ENCODE data around the gene FAM20C. TPM values are rescaled to one million over a fixed set of nuclear protein-coding genes. Genes with fewer than 3 reads are reported as not detected.

Gene FAM20C
- total and polyA plus RNA-seq, 7 donors = 3.0 to 51.3 (median 21.0) TPM

GRCh38 chr7:278081-278480 is 85.7 kb downstream of the FAM20C start:
- no peak for DNase-seq
- Histone ChIP-seq H3K9me3 (peaks cover 0 to 5% (median 1%) of the 10 kb centered on the region in 4 donors), H3K27ac (no peak overlapping the region), H3K36me3 (no peaks in the 10 kb centered on the region), H3K27me3 (peaks cover 0 to 9% (median 0%) of the 10 kb centered on the region in 3 donors), H3K4me1 (no peaks in the 10 kb centered on the region), H3K4me3 (no peak overlapping the region)
- WGBS, 2 donors = 86 to 94% methylated on average over 5 of the region's 5 CpGs
- intact Hi-C loops (cut with DNase I) = no loop called here
- TF ChIP-seq POLR2AphosphoS5 (IDR thresholded peaks at IDR 0.05) = no peak
- TF ChIP-seq EP300 (IDR thresholded peaks at IDR 0.05) = no peak
- no peak for TF ChIP-seq CTCF (IDR thresholded peaks at IDR 0.05)
- no peak for TF ChIP-seq POLR2A (IDR thresholded peaks at IDR 0.05)

GRCh38 chr7:279821-280220 is 87.5 kb downstream of the FAM20C start:
- H3K36me3 ChIP-seq = no peaks in the 10 kb centered on the region

GRCh38 chr7:280461-280860 is 88.1 kb downstream of the FAM20C start:
- Histone ChIP-seq H3K9me3 (peaks cover 0 to 5% (median 0%) of the 10 kb centered on the region in 4 donors), H3K27ac (no peak overlapping the region), H3K27me3 (peaks cover 0 to 19% (median 0%) of the 10 kb centered on the region in 3 donors), H3K36me3 (no peaks in the 10 kb centered on the region), H3K4me3 (no peak overlapping the region), H3K4me1 (no peaks in the 10 kb centered on the region)
- DNase-seq = no peak
- intact Hi-C loops (cut with DNase I) = no loop called here
- WGBS, 2 donors = 83 to 85% methylated on average over 11 of the region's 11 CpGs
- no peak for TF ChIP-seq POLR2A (IDR thresholded peaks at IDR 0.05)
- no peak for TF ChIP-seq CTCF (IDR thresholded peaks at IDR 0.05)
- TF ChIP-seq EP300 (IDR thresholded peaks at IDR 0.05) = no peak
- TF ChIP-seq POLR2AphosphoS5 (IDR thresholded peaks at IDR 0.05) = no peak

More at GRCh38 chr7:279821-280220, 87.5 kb downstream of the FAM20C start:
- H3K4me1 ChIP-seq = no peaks in the 10 kb centered on the region
- no peak overlapping the region for H3K4me3 ChIP-seq
- TF ChIP-seq CTCF (IDR thresholded peaks at IDR 0.05) (no peak), EP300 (IDR thresholded peaks at IDR 0.05) (no peak), POLR2AphosphoS5 (IDR thresholded peaks at IDR 0.05) (no peak), POLR2A (IDR thresholded peaks at IDR 0.05) (no peak)
- no peak overlapping the region for H3K27ac ChIP-seq
- no peak for DNase-seq
- intact Hi-C loops (cut with DNase I) = no loop called here
- H3K9me3 ChIP-seq = peaks cover 0 to 5% (median 0%) of the 10 kb centered on the region in 4 donors
- peaks cover 0 to 13% (median 0%) of the 10 kb centered on the region in 3 donors for H3K27me3 ChIP-seq
- WGBS, 2 donors = 88 to 90% methylated on average over 10 of the region's 10 CpGs

- TF ChIP-seq CTCF (IDR thresholded peaks at IDR 0.05) (no peak), EP300 (IDR thresholded peaks at IDR 0.05) (no peak), POLR2AphosphoS5 (IDR thresholded peaks at IDR 0.05) (no peak), POLR2A (IDR thresholded peaks at IDR 0.05) (no peak)
- no peak overlapping the region for H3K4me3 ChIP-seq
- intact Hi-C loops (cut with DNase I) = no loop called here
- H3K36me3 ChIP-seq = no peaks in the 10 kb centered on the region
- H3K27me3 ChIP-seq = peaks cover 0 to 31% (median 0%) of the 10 kb centered on the region in 3 donors
- H3K27ac ChIP-seq = no peak overlapping the region
- no peak for DNase-seq
- H3K9me3 ChIP-seq = peaks cover 0 to 5% (median 0%) of the 10 kb centered on the region in 4 donors
- H3K4me1 ChIP-seq = no peaks in the 10 kb centered on the region
- 94 to 96% methylated on average over 8 of the region's 8 CpGs for WGBS, 2 donors
These were observed 89.3 kb downstream of the FAM20C start for GRCh38 chr7:281637-282036.

- WGBS, 2 donors = 97% methylated on average over 25 of the region's 25 CpGs
These were observed 90.2 kb downstream of the FAM20C start for GRCh38 chr7:282621-283020.

More at GRCh38 chr7:282621-283020, 90.2 kb downstream of the FAM20C start:
- no peak for TF ChIP-seq POLR2AphosphoS5 (IDR thresholded peaks at IDR 0.05)
- TF ChIP-seq EP300 (IDR thresholded peaks at IDR 0.05) = no peak
- no peak for TF ChIP-seq CTCF (IDR thresholded peaks at IDR 0.05)
- no peak for TF ChIP-seq POLR2A (IDR thresholded peaks at IDR 0.05)
- H3K27me3 ChIP-seq = peaks cover 0 to 36% (median 0%) of the 10 kb centered on the region in 3 donors
- no peak overlapping the region for H3K27ac ChIP-seq
- DNase-seq = peak; percentile 57
- intact Hi-C loops (cut with DNase I) = no loop called here
- H3K36me3 ChIP-seq = no peaks in the 10 kb centered on the region
- no peaks in the 10 kb centered on the region for H3K9me3 ChIP-seq
- H3K4me3 ChIP-seq = no peak overlapping the region
- no peaks in the 10 kb centered on the region for H3K4me1 ChIP-seq
